GDM1 (cell line): ENCODE measurements around the gene SLX1B.
"Not testable (repeated sequence)": the region's sequence is repeated elsewhere in the genome, so short reads cannot be mapped to it uniquely, and the experiment has no call there.

Source experiments
- DNase-seq: peaks from one replicate; lab custom pipeline; 2025; lab: John Stamatoyannopoulos, UW

The SLX1B gene

GRCh38 chr16:29454269-29454668 lies at the start of gene SLX1B, which contains the start of gene BOLA2:
TSS of gene SLX1B (plus strand) at chr16:29454533.
TSS of gene BOLA2 (minus strand) at chr16:29454351. CDS start at chr16:29454253, 98 bp downstream.
- not testable (repeated sequence) for DNase-seq

- DNase-seq: not testable (repeated sequence)
These were observed 49.1 kb upstream of the SLX1B start for GRCh38 chr16:29405249-29405648.

- not testable (repeated sequence) for DNase-seq
These were observed 30.7 kb upstream of the SLX1B start for GRCh38 chr16:29423587-29423986.

GRCh38 chr16:29425390-29425789 lies 28.9 kb upstream of the SLX1B start:
- not testable (repeated sequence) for DNase-seq

- not testable (repeated sequence) for DNase-seq
These were observed 579 bp upstream of the SLX1B start for GRCh38 chr16:29453754-29454153.

- not testable (repeated sequence) for DNase-seq
These were observed 495 bp downstream of the SLX1B start for GRCh38 chr16:29454828-29455227.

GRCh38 chr16:29457660-29458059 lies 3.3 kb downstream of the SLX1B start:
- DNase-seq: not testable (repeated sequence)

GRCh38 chr16:29459706-29460646 lies 5.6 kb downstream of the SLX1B start, which contains the start of gene SULT1A4:
TSS of gene SULT1A4 (plus strand) at chr16:29459913. CDS start at chr16:29461386, 1,473 bp downstream.
- not testable (repeated sequence) for DNase-seq

GRCh38 chr16:29460647-29461030 lies 6.3 kb downstream of the SLX1B start:
- DNase-seq: not testable (repeated sequence)

GRCh38 chr16:29465985-29466824 lies 11.9 kb downstream of the SLX1B start:
- not testable (repeated sequence) for DNase-seq

- DNase-seq: not testable (repeated sequence)
These were observed 12.6 kb downstream of the SLX1B start for GRCh38 chr16:29466904-29467303.

- not testable (repeated sequence) for DNase-seq
These were observed 13.5 kb downstream of the SLX1B start for GRCh38 chr16:29467654-29468366.

- DNase-seq: not testable (repeated sequence)
These were observed 15.3 kb downstream of the SLX1B start for GRCh38 chr16:29469660-29470059.

- not testable (repeated sequence) for DNase-seq
These were observed 17.7 kb downstream of the SLX1B start for GRCh38 chr16:29472065-29472464.

GRCh38 chr16:29482276-29482675 lies 27.9 kb downstream of the SLX1B start:
- DNase-seq: not testable (repeated sequence)

- DNase-seq: not testable (repeated sequence)
These were observed 52.0 kb downstream of the SLX1B start, which contains the start of gene NPIPB12 for GRCh38 chr16:29506308-29506707. TSS of gene NPIPB12 (minus strand) at chr16:29506408.
